ENCODE results near the gene SLC35F3.
"Not testable (repeated sequence)": the region's sequence is repeated elsewhere in the genome, so short reads cannot be mapped to it uniquely, and the experiment has no call there.

SLC35F3 gene

DNA sequence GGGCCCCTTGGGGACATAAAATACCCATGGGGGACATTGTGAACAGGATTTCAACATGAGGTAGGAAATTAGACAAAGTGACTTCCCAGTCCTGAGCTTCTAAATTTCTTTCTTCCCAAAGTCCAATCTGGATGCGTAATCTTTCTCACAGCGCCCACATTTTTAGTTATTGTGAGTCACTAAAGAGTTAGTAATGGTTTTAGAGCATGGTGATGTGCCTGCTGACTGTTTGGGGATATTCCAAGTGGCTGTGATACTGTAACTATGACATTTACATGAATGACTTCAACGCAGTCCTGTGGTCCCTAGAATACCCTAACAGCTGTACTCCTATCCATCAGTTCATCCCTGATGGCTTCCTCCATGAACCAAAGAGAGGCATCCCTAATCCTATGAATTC is 244.7 kb downstream of the SLC35F3 start:
- Histone ChIP-seq H3K9ac (ENCODE audit: low read length) (no peak overlapping the region), H3K4me2 (ENCODE audit: low read depth, low read length, poor library complexity, severe bottlenecking) (no peak overlapping the region), H3K79me2 (ENCODE audit: insufficient read depth, low read length) (no peaks in the 10 kb centered on the region), H3K9me3 (ENCODE audit: insufficient read depth, low read length) (peaks cover 4% of the 10 kb centered on the region; the same call in 1 of the 2 replicates), H3K27ac (ENCODE audit: low read depth, low read length) (no peak overlapping the region), H3K27me3 (ENCODE audit: low read length) (no peaks in the 10 kb centered on the region), H4K20me1 (ENCODE audit: low read depth, low read length) (no peaks in the 10 kb centered on the region), H3K4me3 (ENCODE audit: insufficient read depth, low read length, poor library complexity, severe bottlenecking) (no peak overlapping the region), H3K9me2 (replicated peaks; ENCODE audit: insufficient read depth, low read length) (no peaks in the 10 kb centered on the region), H3K36me3 (ENCODE audit: low read length) (no peaks in the 10 kb centered on the region), H3F3A (ENCODE audit: insufficient read depth) (no peaks in the 10 kb centered on the region), H2AFZ (ENCODE audit: low read depth, low read length, severe bottlenecking) (no peak overlapping the region)
- TF ChIP-seq EZH2phosphoT487 (conservative IDR thresholded peaks at IDR 0.05; ENCODE audit: low read length): no peak
- TF ChIP-seq, protein P1, sequence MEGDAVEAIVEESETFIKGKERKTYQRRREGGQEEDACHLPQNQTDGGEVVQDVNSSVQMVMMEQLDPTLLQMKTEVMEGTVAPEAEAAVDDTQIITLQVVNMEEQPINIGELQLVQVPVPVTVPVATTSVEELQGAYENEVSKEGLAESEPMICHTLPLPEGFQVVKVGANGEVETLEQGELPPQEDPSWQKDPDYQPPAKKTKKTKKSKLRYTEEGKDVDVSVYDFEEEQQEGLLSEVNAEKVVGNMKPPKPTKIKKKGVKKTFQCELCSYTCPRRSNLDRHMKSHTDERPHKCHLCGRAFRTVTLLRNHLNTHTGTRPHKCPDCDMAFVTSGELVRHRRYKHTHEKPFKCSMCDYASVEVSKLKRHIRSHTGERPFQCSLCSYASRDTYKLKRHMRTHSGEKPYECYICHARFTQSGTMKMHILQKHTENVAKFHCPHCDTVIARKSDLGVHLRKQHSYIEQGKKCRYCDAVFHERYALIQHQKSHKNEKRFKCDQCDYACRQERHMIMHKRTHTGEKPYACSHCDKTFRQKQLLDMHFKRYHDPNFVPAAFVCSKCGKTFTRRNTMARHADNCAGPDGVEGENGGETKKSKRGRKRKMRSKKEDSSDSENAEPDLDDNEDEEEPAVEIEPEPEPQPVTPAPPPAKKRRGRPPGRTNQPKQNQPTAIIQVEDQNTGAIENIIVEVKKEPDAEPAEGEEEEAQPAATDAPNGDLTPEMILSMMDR (IDR thresholded peaks at IDR 0.05; ENCODE audit: insufficient read depth, low read length, poor library complexity, severe bottlenecking): no peak

DNA sequence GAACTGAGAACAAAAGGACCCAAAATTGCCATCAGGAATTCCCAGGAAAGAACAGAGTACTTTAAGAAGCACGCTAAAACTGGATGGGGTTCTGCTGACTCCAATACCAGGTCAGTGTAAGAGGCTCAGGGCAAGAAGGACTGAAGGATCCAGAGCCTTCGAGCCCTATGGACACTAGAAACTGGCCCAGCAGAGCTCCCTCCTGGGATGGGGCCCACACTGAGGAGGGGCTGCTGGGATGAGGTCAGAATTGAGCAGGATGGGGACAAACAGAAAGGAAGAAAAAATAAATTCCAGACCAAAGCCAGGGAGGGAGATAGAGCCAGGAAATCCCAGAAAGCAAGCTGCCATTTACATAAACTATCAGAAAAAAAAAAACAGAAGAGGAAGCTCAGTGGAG is 246.4 kb downstream of the SLC35F3 start:
- no peak overlapping the region for H3K4me2 ChIP-seq (ENCODE audit: low read depth, low read length, poor library complexity, severe bottlenecking)
- H3K27ac ChIP-seq (ENCODE audit: low read depth, low read length): no peak overlapping the region
- H3K9me3 ChIP-seq (ENCODE audit: insufficient read depth, low read length): peaks cover 4% of the 10 kb centered on the region; the same call in 1 of the 2 replicates
- no peak overlapping the region for H3K9ac ChIP-seq (ENCODE audit: low read length)
- H3F3A ChIP-seq (ENCODE audit: insufficient read depth): no peaks in the 10 kb centered on the region
- no peak overlapping the region for H3K4me3 ChIP-seq (ENCODE audit: insufficient read depth, low read length, poor library complexity, severe bottlenecking)
- no peak overlapping the region for H2AFZ ChIP-seq (ENCODE audit: low read depth, low read length, severe bottlenecking)
- H4K20me1 ChIP-seq (ENCODE audit: low read depth, low read length): no peaks in the 10 kb centered on the region
- no peaks in the 10 kb centered on the region for H3K79me2 ChIP-seq (ENCODE audit: insufficient read depth, low read length)
- no peaks in the 10 kb centered on the region for H3K9me2 ChIP-seq (replicated peaks; ENCODE audit: insufficient read depth, low read length)
- H3K27me3 ChIP-seq (ENCODE audit: low read length): no peaks in the 10 kb centered on the region
- no peaks in the 10 kb centered on the region for H3K36me3 ChIP-seq (ENCODE audit: low read length)
- TF ChIP-seq EZH2phosphoT487 (conservative IDR thresholded peaks at IDR 0.05; ENCODE audit: low read length): no peak
- TF ChIP-seq, protein P1 (IDR thresholded peaks at IDR 0.05; ENCODE audit: insufficient read depth, low read length, poor library complexity, severe bottlenecking): no peak

DNA sequence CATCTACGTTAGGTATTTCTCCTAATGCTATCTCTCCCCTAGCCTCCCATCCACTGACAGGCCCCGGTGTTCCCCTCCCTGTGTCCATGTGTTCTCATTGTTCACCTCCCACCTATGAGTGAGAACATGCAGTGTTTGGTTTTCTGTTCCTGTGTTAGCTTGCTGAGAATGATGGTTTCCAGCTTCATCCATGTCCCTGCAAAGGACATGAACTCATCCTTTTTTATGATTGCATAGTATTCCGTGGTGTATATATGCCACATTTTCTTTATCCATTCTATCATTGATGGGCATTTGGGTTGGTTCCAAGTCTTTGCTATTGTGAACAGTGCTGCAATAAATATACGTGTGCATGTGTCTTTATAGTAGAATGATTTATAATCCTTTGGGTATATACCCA is 247.9 kb downstream of the SLC35F3 start:
- H3K9me3 ChIP-seq (ENCODE audit: insufficient read depth, low read length); H3K9me2 ChIP-seq (replicated peaks; ENCODE audit: insufficient read depth, low read length); H3K9ac ChIP-seq (ENCODE audit: low read length); H3K36me3 ChIP-seq (ENCODE audit: low read length); H4K20me1 ChIP-seq (ENCODE audit: low read depth, low read length); H3K79me2 ChIP-seq (ENCODE audit: insufficient read depth, low read length); H2AFZ ChIP-seq (ENCODE audit: low read depth, low read length, severe bottlenecking); H3K4me2 ChIP-seq (ENCODE audit: low read depth, low read length, poor library complexity, severe bottlenecking); H3F3A ChIP-seq (ENCODE audit: insufficient read depth); H3K27ac ChIP-seq (ENCODE audit: low read depth, low read length); H3K4me3 ChIP-seq (ENCODE audit: insufficient read depth, low read length, poor library complexity, severe bottlenecking); H3K27me3 ChIP-seq (ENCODE audit: low read length): not testable (repeated sequence)

DNA sequence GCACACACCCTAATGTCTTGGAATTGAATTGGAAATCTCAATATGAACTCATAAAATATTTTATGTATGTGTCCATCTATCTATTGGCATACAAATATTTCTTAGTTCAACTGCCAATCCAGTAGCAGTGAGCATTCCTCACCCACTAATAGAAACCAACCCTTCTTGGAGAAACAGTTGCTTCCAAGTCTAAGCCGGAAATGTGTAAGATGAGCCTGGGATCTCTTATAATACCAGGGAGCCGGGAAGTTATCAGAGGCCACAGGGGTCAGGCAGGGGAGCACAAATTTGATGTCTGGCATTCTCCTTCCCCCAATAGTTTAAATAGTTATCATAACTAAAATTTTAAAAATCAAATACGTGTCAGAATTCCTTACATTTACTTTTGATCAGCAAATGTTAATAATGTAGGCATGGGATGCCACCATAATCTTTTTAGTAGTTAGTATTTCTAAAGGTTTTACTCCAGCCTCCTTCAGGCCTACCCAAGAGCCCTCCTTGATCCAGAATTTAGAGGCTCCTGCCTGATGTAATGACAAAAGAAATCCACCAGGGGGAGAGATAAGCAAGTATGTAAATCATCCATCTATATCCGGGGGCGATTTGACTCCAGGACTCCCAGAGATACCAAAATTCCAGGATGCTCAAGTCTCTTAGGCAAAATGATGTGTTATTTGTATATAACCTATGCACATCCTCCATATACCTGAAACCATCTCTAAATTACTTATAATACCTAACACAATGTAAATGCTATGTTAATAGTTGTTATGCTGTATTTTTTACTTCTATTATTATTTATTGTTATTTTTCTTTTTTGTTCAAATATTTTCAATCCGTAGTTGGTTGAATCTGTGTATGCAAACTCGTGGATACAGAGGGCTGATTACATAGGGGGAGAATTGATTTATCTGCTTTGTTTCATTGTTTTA is 250.1 kb downstream of the SLC35F3 start:
- Histone ChIP-seq H3K27ac (ENCODE audit: low read depth, low read length) (no peak overlapping the region), H4K20me1 (ENCODE audit: low read depth, low read length) (no peaks in the 10 kb centered on the region), H2AFZ (ENCODE audit: low read depth, low read length, severe bottlenecking) (no peak overlapping the region), H3K36me3 (ENCODE audit: low read length) (no peaks in the 10 kb centered on the region), H3F3A (ENCODE audit: insufficient read depth) (no peaks in the 10 kb centered on the region), H3K9me3 (ENCODE audit: insufficient read depth, low read length) (no peaks in the 10 kb centered on the region), H3K9me2 (replicated peaks; ENCODE audit: insufficient read depth, low read length) (no peaks in the 10 kb centered on the region), H3K4me2 (ENCODE audit: low read depth, low read length, poor library complexity, severe bottlenecking) (no peak overlapping the region), H3K9ac (ENCODE audit: low read length) (no peak overlapping the region), H3K79me2 (ENCODE audit: insufficient read depth, low read length) (no peaks in the 10 kb centered on the region), H3K27me3 (ENCODE audit: low read length) (peaks cover 3% of the 10 kb centered on the region; the same call in 1 of the 2 replicates), H3K4me3 (ENCODE audit: insufficient read depth, low read length, poor library complexity, severe bottlenecking) (no peak overlapping the region)
- TF ChIP-seq EZH2phosphoT487 (conservative IDR thresholded peaks at IDR 0.05; ENCODE audit: low read length): no peak
- TF ChIP-seq, protein P1 (IDR thresholded peaks at IDR 0.05; ENCODE audit: insufficient read depth, low read length, poor library complexity, severe bottlenecking): peak; percentile 57
